Astrocyte (in vitro differentiated cells and primary cell): ENCODE data around the gene STYX.

Experiments
- CTCF ChIP-seq: IDR thresholded peaks from 2 replicates; pipeline ENCODE4 v1.5.1; 2011; ENCODE audit warnings: low read depth, mild to moderate bottlenecking, inconsistent platforms, low read length, moderate library complexity; ENCODE audit not compliant: insufficient read depth
- EZH2 ChIP-seq: IDR thresholded peaks from 2 replicates; pipeline ENCODE4 v1.6.1; 2012; ENCODE audit warnings: mild to moderate bottlenecking, low read length, inconsistent platforms; ENCODE audit not compliant: insufficient read depth

- TF ChIP-seq CTCF, result no peak
- TF ChIP-seq EZH2, result no peak
Observed at GRCh38 chr14:52767058-52767833, 37.3 kb downstream of the STYX start.
